Liver (tissue), 9 donors: Measurements from ENCODE around the gene TCFL5. TPM values are rescaled to one million over a fixed set of nuclear protein-coding genes. Genes with fewer than 3 reads are reported as not detected.
A peak's percentile ranks its signal among the peaks of the same experiment; 100 is the strongest.

Experiments used
- DNase-seq: peaks from one replicate; pipeline ENCODE4 v3.0.0-alpha.2; 2017; ENCODE audit warnings: low spot score
- H3K27ac ChIP-seq, 2 donors: one replicate each; pipeline ENCODE4 v1.7.0; 2013; ENCODE audit warnings: inconsistent platforms in 2 of 2, low read length in 2 of 2, control low read depth in 1 of 2, low read depth in 1 of 2, mild to moderate bottlenecking in 1 of 2
- H3K27me3 ChIP-seq, 4 donors: one replicate each; pipeline versions ENCODE4 v1.6.1 to v1.7.0; 2013; ENCODE audit warnings: low read length in 3 of 4, inconsistent platforms in 1 of 4, mild to moderate bottlenecking in 1 of 4, moderate library complexity in 1 of 4; ENCODE audit not compliant: control insufficient read depth in 4 of 4, insufficient read depth in 4 of 4
- H3K36me3 ChIP-seq, 4 donors: one replicate each; pipeline versions ENCODE4 v1.6.1 to v1.7.0; 2013; ENCODE audit warnings: low read length in 3 of 4, mild to moderate bottlenecking in 3 of 4, low read depth in 1 of 4, moderate library complexity in 1 of 4; ENCODE audit not compliant: control insufficient read depth in 4 of 4, insufficient read depth in 3 of 4
- H3K4me1 ChIP-seq, 4 donors: one replicate each; pipeline versions ENCODE4 v1.6.1 to v1.7.0; 2013; ENCODE audit warnings: low read length in 3 of 4, mild to moderate bottlenecking in 3 of 4, moderate library complexity in 1 of 4; ENCODE audit not compliant: control insufficient read depth in 4 of 4, insufficient read depth in 4 of 4
- H3K4me3 ChIP-seq, 3 donors: one replicate each; pipeline versions ENCODE4 v1.6.1 to v1.7.0; 2013; ENCODE audit warnings: low read length in 3 of 3, control low read depth in 1 of 3, low read depth in 1 of 3, mild to moderate bottlenecking in 1 of 3
- H3K9ac ChIP-seq, 2 donors: one replicate each; pipeline ENCODE4 v1.7.0; 2013; ENCODE audit warnings: low read length in 2 of 2, mild to moderate bottlenecking in 2 of 2, moderate library complexity in 2 of 2, control low read depth in 1 of 2, low read depth in 1 of 2
- H3K9me3 ChIP-seq, 4 donors: one replicate each; pipeline versions ENCODE4 v1.6.1 to v1.7.0; 2013; ENCODE audit warnings: low read length in 3 of 4; ENCODE audit not compliant: control insufficient read depth in 4 of 4
- ATF3 ChIP-seq: IDR thresholded peaks from 2 replicates; pipeline ENCODE4 v1.6.1; 2016; ENCODE audit warnings: antibody characterized with exemption
- CTCF ChIP-seq: fragments of 150-350 bp; IDR thresholded peaks from 2 replicates; pipeline ENCODE4 v1.5.1; 2017; ENCODE audit warnings: improper control_type of control experiment, low read depth, low read length; ENCODE audit not compliant: missing input control
- EGR1 ChIP-seq, 2 donors: IDR thresholded peaks; 2 replicates each; pipeline ENCODE4 v1.6.1; 2016 to 2018; ENCODE audit warnings: antibody characterized with exemption in 2 of 2, low read depth in 2 of 2
- FOXA1 ChIP-seq: IDR thresholded peaks from 2 replicates; pipeline ENCODE4 v1.6.1; 2016; ENCODE audit warnings: antibody characterized with exemption
- FOXA2 ChIP-seq: IDR thresholded peaks from 2 replicates; pipeline ENCODE4 v1.6.1; 2016; ENCODE audit warnings: antibody characterized with exemption
- GABPA ChIP-seq, 2 donors: IDR thresholded peaks in 1 of 2; conservative IDR thresholded peaks in 1 of 2; 2 replicates each; pipeline ENCODE4 v1.6.1; 2016; ENCODE audit warnings: antibody characterized with exemption in 2 of 2, mild to moderate bottlenecking in 1 of 2, moderate library complexity in 1 of 2
- HNF4A ChIP-seq, 2 donors: conservative IDR thresholded peaks; 2 replicates each; pipeline ENCODE4 v1.6.1; 2016; ENCODE audit warnings: antibody characterized with exemption in 2 of 2, mild to moderate bottlenecking in 2 of 2
- HNF4G ChIP-seq: IDR thresholded peaks from 2 replicates; pipeline ENCODE4 v1.6.1; 2016; ENCODE audit warnings: antibody characterized with exemption
- JUND ChIP-seq, 2 donors: IDR thresholded peaks; 2 replicates each; pipeline ENCODE4 v1.6.1; 2016; ENCODE audit warnings: antibody characterized with exemption in 2 of 2
- NR2F2 ChIP-seq: IDR thresholded peaks from 2 replicates; pipeline ENCODE4 v1.6.1; 2016; ENCODE audit warnings: antibody characterized with exemption
- RAD21 ChIP-seq, 2 donors: IDR thresholded peaks; 2 replicates each; pipeline ENCODE4 v1.6.1; 2016; ENCODE audit warnings: antibody characterized with exemption in 2 of 2, mild to moderate bottlenecking in 2 of 2
- RXRA ChIP-seq, 2 donors: IDR thresholded peaks; 2 replicates each; pipeline ENCODE4 v1.6.1; 2017 to 2018; ENCODE audit warnings: antibody characterized with exemption in 2 of 2, mild to moderate bottlenecking in 1 of 2
- SP1 ChIP-seq: IDR thresholded peaks from 2 replicates; pipeline ENCODE4 v1.6.1; 2018; ENCODE audit warnings: antibody characterized with exemption, mild to moderate bottlenecking
- YY1 ChIP-seq: IDR thresholded peaks from 2 replicates; pipeline ENCODE4 v1.6.1; 2016; ENCODE audit warnings: antibody characterized with exemption, mild to moderate bottlenecking
- ZBTB33 ChIP-seq: IDR thresholded peaks from 2 replicates; pipeline ENCODE4 v1.6.1; 2016; ENCODE audit warnings: antibody characterized with exemption
- WGBS: extraction: QIAGEN DNeasy Blood & Tissue Kit; methylation state at CpG from one replicate; pipeline ENCODE4 v1.1.7; 2013; 5-methylcytosine and 5-hydroxymethylcytosine counted together
- polyA plus RNA-seq, 2 donors: library from polyadenylated mRNA; stranded (reverse) in 1 of 2; unstranded in 1 of 2; fragments of 200-250 nt in 1 of 2; fragments of >200 nt in 1 of 2; fragmentation: Nextera tagmentation in 1 of 2; extraction: Ambion mirVana in 1 of 2; gene quantifications; one replicate each; pipeline versions ENCODE4 v1.2.1 to v1.2.3, GENCODE V29; 2013 to 2015
- total RNA-seq, 2 donors: library from RNA; depleted of rRNA; stranded (reverse); fragments of >200 nt; gene quantifications; one replicate each; pipeline ENCODE4 v1.2.3, GENCODE V29; 2014
- donor health status: healthy.
- donor health status: healthy.
- donor health status: healthy.
- donor health status: healthy.
- donor health status: healthy.

The TCFL5 gene
- total and polyA plus RNA-seq, 4 donors = 0.79 to 3.8 (median 2.2) TPM

- Histone ChIP-seq H3K9me3 (no peaks in the 10 kb centered on the region), H3K27ac (no peak overlapping the region), H3K4me1 (peaks cover 0 to 13% (median 4%) of the 10 kb centered on the region in 4 donors), H3K9ac (no peak overlapping the region), H3K27me3 (no peaks in the 10 kb centered on the region), H3K36me3 (peaks cover 23 to 85% (median 68%) of the 10 kb centered on the region in 4 donors), H3K4me3 (no peak overlapping the region)
- WGBS = 88% methylated on average over 31 of the region's 31 CpGs
- TF ChIP-seq NR2F2 (no peak), ZBTB33 (no peak), JUND (IDR thresholded peaks at IDR 0.05) (no peak), HNF4A (conservative IDR thresholded peaks at IDR 0.05) (no peak), EGR1 (IDR thresholded peaks at IDR 0.05; ENCODE audit: low read depth in 2 of 2) (no peak), CTCF (no peak), FOXA1 (no peak), HNF4G (no peak), RXRA (IDR thresholded peaks at IDR 0.05) (no peak), RAD21 (IDR thresholded peaks at IDR 0.05) (no peak), YY1 (no peak), FOXA2 (no peak)
- DNase-seq = no peak
Measured at GRCh38 chr20:62906647-62907375, 45.2 kb upstream of the TCFL5 start.

- Histone ChIP-seq H3K27me3 (no peaks in the 10 kb centered on the region), H3K27ac (no peak overlapping the region), H3K4me3 (no peak overlapping the region), H3K36me3 (peaks cover 23 to 80% (median 65%) of the 10 kb centered on the region in 4 donors), H3K4me1 (peaks cover 0 to 14% (median 5%) of the 10 kb centered on the region in 4 donors), H3K9ac (no peak overlapping the region), H3K9me3 (no peaks in the 10 kb centered on the region)
- DNase-seq = no peak
- WGBS = 58% methylated on average over 16 of the region's 16 CpGs
- TF ChIP-seq HNF4A (conservative IDR thresholded peaks at IDR 0.05) = peak in 1 of 2 donors; percentile 19
- TF ChIP-seq RXRA (IDR thresholded peaks at IDR 0.05) = no peak
Measured at GRCh38 chr20:62906209-62906608, 44.6 kb upstream of the TCFL5 start.

- no peak for DNase-seq
- WGBS = 89% methylated on average over 17 of the region's 17 CpGs
- Histone ChIP-seq H3K36me3 (peaks cover 22 to 74% (median 62%) of the 10 kb centered on the region in 4 donors), H3K4me3 (no peak overlapping the region), H3K27ac (no peak overlapping the region), H3K27me3 (no peaks in the 10 kb centered on the region), H3K4me1 (peaks cover 0 to 20% (median 8%) of the 10 kb centered on the region in 4 donors), H3K9me3 (no peaks in the 10 kb centered on the region), H3K9ac (no peak overlapping the region)
- TF ChIP-seq GABPA (IDR thresholded peaks at IDR 0.05 in 1 of 2, conservative IDR thresholded peaks at IDR 0.05 in 1 of 2) (no peak), JUND (IDR thresholded peaks at IDR 0.05) (no peak), RXRA (IDR thresholded peaks at IDR 0.05) (no peak), FOXA2 (no peak), ATF3 (no peak), NR2F2 (no peak), HNF4A (conservative IDR thresholded peaks at IDR 0.05) (no peak), SP1 (no peak)
Measured at GRCh38 chr20:62905536-62906117, 44.0 kb upstream of the TCFL5 start.
